Liver (tissue), 9 donors: ENCODE results near the gene MRPL55. TPM values are rescaled to one million over a fixed set of nuclear protein-coding genes. Genes with fewer than 3 reads are reported as not detected.

Source experiments
- DNase-seq: peaks from one replicate; pipeline ENCODE4 v3.0.0-alpha.2; 2017; ENCODE audit warnings: low spot score
- H3K27ac ChIP-seq, 2 donors: one replicate each; pipeline ENCODE4 v1.7.0; 2013; ENCODE audit warnings: inconsistent platforms in 2 of 2, low read length in 2 of 2, control low read depth in 1 of 2, low read depth in 1 of 2, mild to moderate bottlenecking in 1 of 2
- H3K27me3 ChIP-seq, 4 donors: one replicate each; pipeline versions ENCODE4 v1.6.1 to v1.7.0; 2013; ENCODE audit warnings: low read length in 3 of 4, inconsistent platforms in 1 of 4, mild to moderate bottlenecking in 1 of 4, moderate library complexity in 1 of 4; ENCODE audit not compliant: control insufficient read depth in 4 of 4, insufficient read depth in 4 of 4
- H3K36me3 ChIP-seq, 4 donors: one replicate each; pipeline versions ENCODE4 v1.6.1 to v1.7.0; 2013; ENCODE audit warnings: low read length in 3 of 4, mild to moderate bottlenecking in 3 of 4, low read depth in 1 of 4, moderate library complexity in 1 of 4; ENCODE audit not compliant: control insufficient read depth in 4 of 4, insufficient read depth in 3 of 4
- H3K4me1 ChIP-seq, 4 donors: one replicate each; pipeline versions ENCODE4 v1.6.1 to v1.7.0; 2013; ENCODE audit warnings: low read length in 3 of 4, mild to moderate bottlenecking in 3 of 4, moderate library complexity in 1 of 4; ENCODE audit not compliant: control insufficient read depth in 4 of 4, insufficient read depth in 4 of 4
- H3K4me3 ChIP-seq, 3 donors: one replicate each; pipeline versions ENCODE4 v1.6.1 to v1.7.0; 2013; ENCODE audit warnings: low read length in 3 of 3, control low read depth in 1 of 3, low read depth in 1 of 3, mild to moderate bottlenecking in 1 of 3
- H3K9ac ChIP-seq, 2 donors: one replicate each; pipeline ENCODE4 v1.7.0; 2013; ENCODE audit warnings: low read length in 2 of 2, mild to moderate bottlenecking in 2 of 2, moderate library complexity in 2 of 2, control low read depth in 1 of 2, low read depth in 1 of 2
- H3K9me3 ChIP-seq, 4 donors: one replicate each; pipeline versions ENCODE4 v1.6.1 to v1.7.0; 2013; ENCODE audit warnings: low read length in 3 of 4; ENCODE audit not compliant: control insufficient read depth in 4 of 4
- FOXA1 ChIP-seq: IDR thresholded peaks from 2 replicates; pipeline ENCODE4 v1.6.1; 2016; ENCODE audit warnings: antibody characterized with exemption
- FOXA2 ChIP-seq: IDR thresholded peaks from 2 replicates; pipeline ENCODE4 v1.6.1; 2016; ENCODE audit warnings: antibody characterized with exemption
- HNF4A ChIP-seq, 2 donors: conservative IDR thresholded peaks; 2 replicates each; pipeline ENCODE4 v1.6.1; 2016; ENCODE audit warnings: antibody characterized with exemption in 2 of 2, mild to moderate bottlenecking in 2 of 2
- HNF4G ChIP-seq: IDR thresholded peaks from 2 replicates; pipeline ENCODE4 v1.6.1; 2016; ENCODE audit warnings: antibody characterized with exemption
- JUND ChIP-seq, 2 donors: IDR thresholded peaks; 2 replicates each; pipeline ENCODE4 v1.6.1; 2016; ENCODE audit warnings: antibody characterized with exemption in 2 of 2
- NR2F2 ChIP-seq: IDR thresholded peaks from 2 replicates; pipeline ENCODE4 v1.6.1; 2016; ENCODE audit warnings: antibody characterized with exemption
- RAD21 ChIP-seq, 2 donors: IDR thresholded peaks; 2 replicates each; pipeline ENCODE4 v1.6.1; 2016; ENCODE audit warnings: antibody characterized with exemption in 2 of 2, mild to moderate bottlenecking in 2 of 2
- RXRA ChIP-seq, 2 donors: IDR thresholded peaks; 2 replicates each; pipeline ENCODE4 v1.6.1; 2017 to 2018; ENCODE audit warnings: antibody characterized with exemption in 2 of 2, mild to moderate bottlenecking in 1 of 2
- SP1 ChIP-seq: IDR thresholded peaks from 2 replicates; pipeline ENCODE4 v1.6.1; 2018; ENCODE audit warnings: antibody characterized with exemption, mild to moderate bottlenecking
- TAF1 ChIP-seq: conservative IDR thresholded peaks from 2 replicates; pipeline ENCODE4 v1.6.1; 2016; ENCODE audit warnings: antibody characterized with exemption, mild to moderate bottlenecking
- YY1 ChIP-seq: IDR thresholded peaks from 2 replicates; pipeline ENCODE4 v1.6.1; 2016; ENCODE audit warnings: antibody characterized with exemption, mild to moderate bottlenecking
- WGBS: extraction: QIAGEN DNeasy Blood & Tissue Kit; methylation state at CpG from one replicate; pipeline ENCODE4 v1.1.7; 2013; 5-methylcytosine and 5-hydroxymethylcytosine counted together
- polyA plus RNA-seq, 2 donors: library from polyadenylated mRNA; stranded (reverse) in 1 of 2; unstranded in 1 of 2; fragments of 200-250 nt in 1 of 2; fragments of >200 nt in 1 of 2; fragmentation: Nextera tagmentation in 1 of 2; extraction: Ambion mirVana in 1 of 2; gene quantifications; one replicate each; pipeline versions ENCODE4 v1.2.1 to v1.2.3, GENCODE V29; 2013 to 2015
- total RNA-seq, 2 donors: library from RNA; depleted of rRNA; stranded (reverse); fragments of >200 nt; gene quantifications; one replicate each; pipeline ENCODE4 v1.2.3, GENCODE V29; 2014
- TF ChIP-seq, protein P1 (sequence below): IDR thresholded peaks from 2 replicates; pipeline ENCODE4 v1.6.1; 2016; ENCODE audit warnings: antibody characterized with exemption
- TF ChIP-seq, protein P2 (sequence below): IDR thresholded peaks from 2 replicates; pipeline ENCODE4 v1.6.1; 2016; ENCODE audit warnings: antibody characterized with exemption, mild to moderate bottlenecking
- TF ChIP-seq, protein P3 (sequence below): IDR thresholded peaks from 2 replicates; pipeline ENCODE4 v1.6.1; 2016; ENCODE audit warnings: antibody characterized with exemption
- TF ChIP-seq, protein P4 (sequence below): IDR thresholded peaks from 2 replicates; pipeline ENCODE4 v1.6.1; 2016; ENCODE audit warnings: antibody characterized with exemption
- TF ChIP-seq, protein P5 (sequence below): fragments of 150-350 bp; IDR thresholded peaks from 2 replicates; pipeline ENCODE4 v1.5.1; 2017; ENCODE audit warnings: improper control_type of control experiment, low read depth, low read length; ENCODE audit not compliant: missing input control
- donor health status: healthy.
- donor health status: healthy.
- donor health status: healthy.
- donor health status: healthy.
- donor health status: healthy.

The MRPL55 gene
- total and polyA plus RNA-seq, 4 donors = 38.9 to 119 (median 62.0) TPM

DNA sequence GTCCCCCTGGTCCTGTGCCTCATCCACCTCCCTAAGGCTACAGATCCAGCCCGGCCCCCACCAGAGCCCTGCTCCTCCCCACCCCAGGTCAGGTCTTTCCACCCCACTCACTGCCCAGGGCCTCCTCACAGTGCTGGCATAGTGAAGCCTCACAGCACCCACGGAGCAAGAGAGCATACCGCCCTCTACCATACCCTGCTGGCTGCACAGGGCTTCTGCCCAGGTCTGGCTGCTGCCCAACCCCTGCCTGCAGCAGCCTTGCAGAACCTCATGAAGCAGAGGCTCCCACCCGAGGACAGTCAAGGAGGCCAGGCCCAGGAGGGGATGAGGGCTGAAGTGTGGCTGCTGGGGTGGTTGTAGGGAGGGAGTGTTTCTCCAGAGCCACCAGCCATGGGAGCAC lies 46.3 kb downstream of the MRPL55 start:
- no peaks in the 10 kb centered on the region for H3K36me3 ChIP-seq
- WGBS = 65% methylated on average over 4 of the region's 4 CpGs
- H3K27me3 ChIP-seq = peaks cover 3 to 17% (median 6%) of the 10 kb centered on the region in 4 donors
- TF ChIP-seq HNF4A (conservative IDR thresholded peaks at IDR 0.05) (no peak), JUND (IDR thresholded peaks at IDR 0.05) (no peak), YY1 (no peak), FOXA2 (no peak), HNF4G (no peak), FOXA1 (no peak), SP1 (no peak), RXRA (IDR thresholded peaks at IDR 0.05) (no peak), TAF1 (no peak), NR2F2 (no peak), RAD21 (IDR thresholded peaks at IDR 0.05) (no peak)
- TF ChIP-seq, protein P1, sequence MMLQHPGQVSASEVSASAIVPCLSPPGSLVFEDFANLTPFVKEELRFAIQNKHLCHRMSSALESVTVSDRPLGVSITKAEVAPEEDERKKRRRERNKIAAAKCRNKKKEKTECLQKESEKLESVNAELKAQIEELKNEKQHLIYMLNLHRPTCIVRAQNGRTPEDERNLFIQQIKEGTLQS = no peak
- TF ChIP-seq, protein P2, sequence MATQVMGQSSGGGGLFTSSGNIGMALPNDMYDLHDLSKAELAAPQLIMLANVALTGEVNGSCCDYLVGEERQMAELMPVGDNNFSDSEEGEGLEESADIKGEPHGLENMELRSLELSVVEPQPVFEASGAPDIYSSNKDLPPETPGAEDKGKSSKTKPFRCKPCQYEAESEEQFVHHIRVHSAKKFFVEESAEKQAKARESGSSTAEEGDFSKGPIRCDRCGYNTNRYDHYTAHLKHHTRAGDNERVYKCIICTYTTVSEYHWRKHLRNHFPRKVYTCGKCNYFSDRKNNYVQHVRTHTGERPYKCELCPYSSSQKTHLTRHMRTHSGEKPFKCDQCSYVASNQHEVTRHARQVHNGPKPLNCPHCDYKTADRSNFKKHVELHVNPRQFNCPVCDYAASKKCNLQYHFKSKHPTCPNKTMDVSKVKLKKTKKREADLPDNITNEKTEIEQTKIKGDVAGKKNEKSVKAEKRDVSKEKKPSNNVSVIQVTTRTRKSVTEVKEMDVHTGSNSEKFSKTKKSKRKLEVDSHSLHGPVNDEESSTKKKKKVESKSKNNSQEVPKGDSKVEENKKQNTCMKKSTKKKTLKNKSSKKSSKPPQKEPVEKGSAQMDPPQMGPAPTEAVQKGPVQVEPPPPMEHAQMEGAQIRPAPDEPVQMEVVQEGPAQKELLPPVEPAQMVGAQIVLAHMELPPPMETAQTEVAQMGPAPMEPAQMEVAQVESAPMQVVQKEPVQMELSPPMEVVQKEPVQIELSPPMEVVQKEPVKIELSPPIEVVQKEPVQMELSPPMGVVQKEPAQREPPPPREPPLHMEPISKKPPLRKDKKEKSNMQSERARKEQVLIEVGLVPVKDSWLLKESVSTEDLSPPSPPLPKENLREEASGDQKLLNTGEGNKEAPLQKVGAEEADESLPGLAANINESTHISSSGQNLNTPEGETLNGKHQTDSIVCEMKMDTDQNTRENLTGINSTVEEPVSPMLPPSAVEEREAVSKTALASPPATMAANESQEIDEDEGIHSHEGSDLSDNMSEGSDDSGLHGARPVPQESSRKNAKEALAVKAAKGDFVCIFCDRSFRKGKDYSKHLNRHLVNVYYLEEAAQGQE = no peak
- TF ChIP-seq, protein P3, sequence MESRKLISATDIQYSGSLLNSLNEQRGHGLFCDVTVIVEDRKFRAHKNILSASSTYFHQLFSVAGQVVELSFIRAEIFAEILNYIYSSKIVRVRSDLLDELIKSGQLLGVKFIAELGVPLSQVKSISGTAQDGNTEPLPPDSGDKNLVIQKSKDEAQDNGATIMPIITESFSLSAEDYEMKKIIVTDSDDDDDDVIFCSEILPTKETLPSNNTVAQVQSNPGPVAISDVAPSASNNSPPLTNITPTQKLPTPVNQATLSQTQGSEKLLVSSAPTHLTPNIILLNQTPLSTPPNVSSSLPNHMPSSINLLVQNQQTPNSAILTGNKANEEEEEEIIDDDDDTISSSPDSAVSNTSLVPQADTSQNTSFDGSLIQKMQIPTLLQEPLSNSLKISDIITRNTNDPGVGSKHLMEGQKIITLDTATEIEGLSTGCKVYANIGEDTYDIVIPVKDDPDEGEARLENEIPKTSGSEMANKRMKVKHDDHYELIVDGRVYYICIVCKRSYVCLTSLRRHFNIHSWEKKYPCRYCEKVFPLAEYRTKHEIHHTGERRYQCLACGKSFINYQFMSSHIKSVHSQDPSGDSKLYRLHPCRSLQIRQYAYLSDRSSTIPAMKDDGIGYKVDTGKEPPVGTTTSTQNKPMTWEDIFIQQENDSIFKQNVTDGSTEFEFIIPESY = no peak
- TF ChIP-seq, protein P4, sequence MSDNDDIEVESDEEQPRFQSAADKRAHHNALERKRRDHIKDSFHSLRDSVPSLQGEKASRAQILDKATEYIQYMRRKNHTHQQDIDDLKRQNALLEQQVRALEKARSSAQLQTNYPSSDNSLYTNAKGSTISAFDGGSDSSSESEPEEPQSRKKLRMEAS = no peak
- TF ChIP-seq, protein P5, sequence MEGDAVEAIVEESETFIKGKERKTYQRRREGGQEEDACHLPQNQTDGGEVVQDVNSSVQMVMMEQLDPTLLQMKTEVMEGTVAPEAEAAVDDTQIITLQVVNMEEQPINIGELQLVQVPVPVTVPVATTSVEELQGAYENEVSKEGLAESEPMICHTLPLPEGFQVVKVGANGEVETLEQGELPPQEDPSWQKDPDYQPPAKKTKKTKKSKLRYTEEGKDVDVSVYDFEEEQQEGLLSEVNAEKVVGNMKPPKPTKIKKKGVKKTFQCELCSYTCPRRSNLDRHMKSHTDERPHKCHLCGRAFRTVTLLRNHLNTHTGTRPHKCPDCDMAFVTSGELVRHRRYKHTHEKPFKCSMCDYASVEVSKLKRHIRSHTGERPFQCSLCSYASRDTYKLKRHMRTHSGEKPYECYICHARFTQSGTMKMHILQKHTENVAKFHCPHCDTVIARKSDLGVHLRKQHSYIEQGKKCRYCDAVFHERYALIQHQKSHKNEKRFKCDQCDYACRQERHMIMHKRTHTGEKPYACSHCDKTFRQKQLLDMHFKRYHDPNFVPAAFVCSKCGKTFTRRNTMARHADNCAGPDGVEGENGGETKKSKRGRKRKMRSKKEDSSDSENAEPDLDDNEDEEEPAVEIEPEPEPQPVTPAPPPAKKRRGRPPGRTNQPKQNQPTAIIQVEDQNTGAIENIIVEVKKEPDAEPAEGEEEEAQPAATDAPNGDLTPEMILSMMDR = no peak
- peaks cover 0 to 5% (median under 1%) of the 10 kb centered on the region in 4 donors for H3K9me3 ChIP-seq
- no peak overlapping the region for H3K9ac ChIP-seq
- no peak overlapping the region for H3K27ac ChIP-seq
- no peak for DNase-seq
- H3K4me3 ChIP-seq = no peak overlapping the region
- H3K4me1 ChIP-seq = peaks cover 0 to 7% (median 4%) of the 10 kb centered on the region in 4 donors
